GM19035 (cell line): ENCODE measurements around the gene C8A.

Experiments used
- ATAC-seq: cut with Tn5 transposase; IDR thresholded peaks from one replicate; pipeline ENCODE4 v1.9.1; 2021; ENCODE audit not compliant: unreplicated experiment

C8A gene

DNA sequence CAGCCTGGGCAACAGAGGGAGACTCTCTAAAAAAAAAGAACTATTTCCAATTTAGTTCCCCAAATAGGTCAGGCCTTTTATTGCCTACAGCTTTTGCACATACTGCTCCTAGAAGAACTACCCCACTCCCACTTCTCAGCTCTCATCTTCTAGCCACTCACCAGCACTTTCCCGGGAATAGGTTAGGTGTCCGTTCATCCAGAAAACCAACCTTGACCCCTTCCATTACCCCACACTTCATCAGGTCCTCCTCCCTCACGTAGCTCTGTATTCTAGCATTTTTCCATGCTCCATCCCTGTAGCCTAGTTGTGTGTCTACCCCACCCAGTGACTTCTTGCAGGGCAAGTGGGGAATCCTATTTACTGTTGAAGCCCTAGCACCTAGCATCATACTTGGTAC, 68.6 kb downstream of the C8A start:
- no peak for ATAC-seq

DNA sequence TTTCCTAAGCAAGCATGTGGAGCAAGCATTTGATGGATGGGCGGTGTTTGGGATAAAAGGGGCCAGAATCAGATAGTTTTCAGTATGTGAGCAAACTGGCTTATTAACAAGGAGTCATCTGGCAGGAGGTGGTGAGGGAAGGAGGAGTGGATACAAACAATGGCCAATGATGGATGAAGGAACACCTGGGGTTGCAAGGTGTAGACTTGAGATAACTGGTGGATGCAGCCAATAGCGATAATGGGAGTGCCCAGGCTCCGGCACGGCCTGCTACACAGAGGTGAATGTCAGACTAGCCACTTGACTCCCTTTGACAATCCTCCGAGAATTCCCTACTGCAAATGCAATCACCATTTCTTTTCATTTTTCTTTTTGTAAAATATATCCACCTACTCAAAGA, 69.5 kb downstream of the C8A start:
- no peak for ATAC-seq

DNA sequence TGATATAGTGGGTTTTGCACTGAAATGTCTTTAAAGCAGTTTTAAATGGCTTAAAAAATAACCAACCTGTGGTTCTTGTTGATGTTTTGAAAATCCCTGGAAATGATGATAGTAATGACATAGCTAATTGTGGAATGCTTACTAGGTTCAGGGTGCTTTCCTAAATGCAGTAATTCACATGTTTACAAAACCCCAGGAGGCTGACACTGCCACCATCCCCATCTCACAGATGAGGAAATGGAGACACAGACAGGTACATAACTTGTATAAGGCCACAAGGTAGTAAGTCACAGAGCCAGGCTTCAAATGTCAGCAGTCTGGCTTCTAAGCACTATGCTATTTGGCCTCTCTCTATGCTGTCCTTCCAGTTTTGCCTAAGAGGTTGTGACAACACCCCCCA, 70.6 kb downstream of the C8A start:
- ATAC-seq: no peak

DNA sequence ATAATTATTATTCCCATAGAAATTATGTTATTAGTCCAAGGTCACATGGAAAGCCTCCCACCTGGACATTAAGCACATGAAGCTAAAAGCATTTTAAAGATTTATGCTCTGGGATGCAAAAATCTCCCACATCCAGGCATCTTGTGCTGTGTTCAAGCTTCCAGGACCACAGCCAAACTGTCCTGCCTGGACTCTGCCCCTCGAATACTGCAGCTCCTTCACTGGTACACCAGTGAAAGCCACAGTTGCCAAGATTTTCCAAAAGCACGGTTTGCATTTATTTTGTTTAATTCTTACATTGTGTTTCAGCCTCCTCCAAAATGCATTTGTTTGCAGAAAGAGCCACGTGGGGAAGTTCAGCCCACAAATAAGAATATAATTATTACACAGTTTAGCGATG, 72.6 kb downstream of the C8A start:
- ATAC-seq: no peak

DNA sequence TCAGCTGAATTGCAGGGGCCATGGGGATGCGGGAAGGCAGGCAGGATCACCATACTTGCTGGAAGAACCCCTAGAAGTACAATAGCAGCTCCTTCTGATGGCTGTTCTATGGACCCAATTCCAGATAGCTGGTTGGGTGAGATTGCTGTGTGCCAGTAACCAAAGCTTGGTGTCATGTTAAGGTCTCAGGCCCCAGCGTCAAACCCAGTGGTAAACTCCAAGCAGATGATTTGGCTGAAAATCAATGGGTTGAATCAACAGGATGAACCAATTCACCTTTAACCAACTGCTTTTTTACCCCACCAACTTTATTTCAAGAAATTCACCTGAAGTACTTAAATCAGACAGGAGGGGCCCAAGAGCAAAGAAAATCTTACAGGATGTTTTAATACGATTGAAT, 73.4 kb downstream of the C8A start:
- ATAC-seq: no peak

DNA sequence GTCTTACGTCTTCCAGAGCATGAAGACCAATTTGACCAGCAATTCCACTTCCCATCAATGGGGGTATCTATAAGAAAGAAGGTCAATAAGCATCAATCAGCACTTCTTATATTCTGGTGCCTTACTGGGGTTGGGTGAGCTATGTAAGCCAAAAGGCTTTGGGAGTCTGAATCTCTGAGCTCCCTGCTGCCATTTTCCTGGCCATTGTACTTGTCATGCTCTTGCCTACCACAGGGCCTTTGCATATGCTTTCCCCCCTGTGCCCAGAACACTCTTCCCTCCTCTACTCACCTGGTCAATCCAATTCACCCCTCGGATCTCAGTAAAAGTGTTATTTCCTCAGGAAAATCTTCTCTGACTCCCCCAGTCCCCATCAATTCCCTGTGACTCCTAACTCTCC, 74.9 kb downstream of the C8A start:
- no peak for ATAC-seq

DNA sequence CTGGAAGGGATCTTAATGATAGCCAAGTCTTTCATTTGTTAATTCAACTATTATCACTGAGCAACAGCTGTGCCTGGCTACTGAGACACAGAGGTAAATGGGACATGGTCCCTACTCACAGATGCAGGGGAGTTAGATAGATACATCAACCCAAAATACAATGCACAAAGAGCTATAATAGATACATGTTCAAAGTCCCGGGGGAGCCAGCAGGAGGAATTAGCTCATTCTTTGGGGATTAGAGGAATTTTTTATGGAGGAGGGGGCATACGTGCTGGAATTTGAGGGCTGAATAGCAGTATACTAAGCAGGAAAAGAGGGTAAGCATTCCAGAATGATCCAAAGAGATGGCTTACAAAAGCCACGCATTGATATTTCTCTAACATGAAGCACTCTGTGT, 76.6 kb downstream of the C8A start:
- ATAC-seq: no peak

DNA sequence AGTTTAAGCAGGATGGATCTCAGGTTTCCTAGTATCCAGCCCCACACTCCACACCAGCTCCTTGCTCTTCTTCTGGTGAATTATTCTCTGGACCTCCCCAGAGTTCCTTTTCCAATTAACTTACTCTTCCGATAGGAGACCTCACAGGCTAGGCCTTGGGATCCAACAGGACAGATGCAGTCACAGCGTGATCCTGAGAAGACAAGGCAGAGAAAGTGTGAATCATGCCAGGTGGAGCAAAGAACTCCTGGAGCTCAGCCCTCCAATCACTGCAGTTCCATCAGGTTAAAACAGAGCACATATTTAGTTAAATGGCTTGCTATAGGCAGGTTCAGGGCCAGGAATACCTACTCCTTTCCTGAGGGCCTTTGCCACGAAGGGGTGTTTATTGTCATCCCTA, 77.1 kb downstream of the C8A start:
- ATAC-seq: no peak

DNA sequence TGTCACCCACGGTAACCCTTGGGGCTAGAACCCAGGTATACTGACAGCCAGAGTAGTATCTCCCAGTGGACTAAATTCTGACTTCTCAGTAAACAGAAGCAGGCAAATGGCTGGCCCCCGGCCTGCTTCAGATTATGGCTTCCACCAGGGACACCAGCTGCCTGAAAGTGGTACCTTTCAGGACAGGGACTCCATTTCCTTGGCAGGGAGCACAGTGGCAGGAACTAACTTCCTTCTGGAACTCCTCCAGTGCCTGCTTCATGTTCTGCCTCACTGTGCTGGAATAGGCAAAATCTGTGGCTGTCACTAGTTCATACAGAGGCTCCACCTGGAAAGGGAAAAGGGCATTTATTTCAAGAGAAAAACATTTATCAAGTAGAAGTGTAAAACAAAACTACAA, 78.6 kb downstream of the C8A start:
- ATAC-seq: no peak

DNA sequence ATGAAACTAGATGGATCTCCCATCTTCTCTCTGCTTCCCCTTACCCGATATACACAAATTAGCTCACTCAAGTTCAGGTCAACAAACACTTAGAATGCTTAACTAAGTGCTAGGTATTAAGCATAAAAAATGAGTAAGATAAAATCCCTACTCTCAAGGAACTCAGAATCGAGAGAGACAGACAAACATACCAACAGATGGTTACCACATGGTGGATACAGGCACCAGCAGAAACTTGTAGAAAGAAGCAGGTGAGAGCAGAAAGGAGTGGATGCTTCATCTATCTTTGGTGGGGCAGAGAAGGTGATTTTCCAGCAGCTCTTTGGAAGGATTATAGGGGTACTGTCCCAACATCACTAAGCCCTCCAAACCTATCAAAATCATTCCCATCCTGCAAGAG, 79.0 kb downstream of the C8A start:
- ATAC-seq: no peak

DNA sequence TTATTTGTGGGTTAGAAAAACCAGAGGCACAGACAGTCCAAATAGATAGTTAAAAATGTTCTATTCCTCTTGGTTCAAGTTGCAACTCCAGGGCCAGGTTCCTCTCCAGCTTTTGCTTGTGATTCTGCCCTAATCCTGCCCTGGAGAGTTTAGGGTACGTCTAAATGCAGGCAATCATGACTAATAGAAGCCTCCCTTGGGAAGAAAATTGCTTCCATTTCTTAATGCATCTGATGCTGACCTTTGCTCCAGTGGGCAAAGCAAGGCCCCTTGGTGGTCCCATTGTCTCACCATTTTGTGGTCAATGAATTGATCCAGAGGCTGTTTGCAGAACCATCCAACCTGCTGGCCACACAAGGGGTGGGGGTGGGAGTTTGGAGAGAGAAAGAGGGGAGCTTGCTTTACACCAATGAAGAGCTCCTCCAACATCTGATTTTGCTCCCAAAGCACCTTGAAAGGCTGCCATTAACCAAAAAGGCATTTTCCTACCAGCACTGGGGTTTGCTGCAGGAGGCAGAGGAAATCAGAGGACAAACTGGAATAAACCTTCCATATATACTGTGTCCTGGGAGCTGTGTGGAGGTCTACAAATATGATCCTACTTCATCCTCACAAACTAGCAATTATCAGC, 79.9 kb downstream of the C8A start:
- ATAC-seq: no peak

DNA sequence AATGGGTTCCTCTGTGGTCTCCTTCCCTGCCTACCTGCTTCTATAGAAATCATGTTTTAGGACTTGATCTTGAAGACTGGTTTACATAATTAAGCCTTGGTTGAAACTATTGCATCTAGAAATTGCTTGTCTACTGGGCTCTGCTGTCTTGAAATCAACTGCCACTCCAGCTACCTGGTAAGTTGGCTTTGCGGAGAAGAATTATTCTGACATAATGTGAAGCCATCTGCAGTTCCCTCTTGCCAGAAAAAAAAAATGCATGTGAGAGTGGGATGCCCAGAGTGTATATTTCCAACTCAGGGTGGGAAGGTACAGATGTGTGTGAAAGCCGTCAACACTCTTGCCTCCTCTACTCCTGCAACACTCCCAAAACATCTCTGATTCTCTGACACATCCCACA, 84.0 kb downstream of the C8A start:
- no peak for ATAC-seq

DNA sequence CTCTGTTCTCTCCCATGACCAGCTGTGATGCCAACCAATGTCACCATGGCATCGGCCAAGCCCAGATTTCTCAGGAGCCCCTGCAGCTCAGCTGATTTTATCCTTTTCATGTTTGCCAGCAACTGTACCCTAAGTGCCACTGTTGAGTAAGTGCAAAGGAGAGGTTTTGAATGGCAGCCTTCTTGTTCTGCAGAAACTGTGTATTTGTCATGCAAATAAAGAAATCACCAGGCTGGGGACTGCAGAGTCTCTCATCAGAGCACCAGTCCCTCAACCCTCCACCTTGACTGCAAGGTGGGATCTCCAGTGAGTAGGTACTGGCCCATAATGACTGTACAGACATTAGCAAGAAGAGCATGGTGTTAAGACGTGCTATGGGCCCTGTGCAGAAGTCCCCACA, 84.6 kb downstream of the C8A start:
- no peak for ATAC-seq

DNA sequence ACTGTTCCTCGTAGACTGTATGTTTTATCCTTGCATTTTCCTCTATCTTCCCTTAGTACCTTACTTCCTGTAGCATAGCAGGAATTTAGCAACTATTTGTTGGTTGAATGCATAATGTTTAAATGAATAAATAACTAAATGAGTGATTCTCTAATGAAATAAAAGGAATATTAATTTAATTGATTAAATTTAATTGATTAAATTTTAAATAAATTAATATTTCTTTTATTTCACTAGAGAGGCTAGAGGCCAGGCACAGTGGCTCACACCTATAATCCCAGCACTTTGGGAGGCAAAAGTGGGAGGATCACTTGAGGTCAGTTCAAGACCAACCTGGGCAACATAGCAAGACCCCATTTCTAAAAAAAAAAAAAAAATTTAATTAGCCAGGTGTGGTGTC, 85.4 kb downstream of the C8A start:
- no peak for ATAC-seq

DNA sequence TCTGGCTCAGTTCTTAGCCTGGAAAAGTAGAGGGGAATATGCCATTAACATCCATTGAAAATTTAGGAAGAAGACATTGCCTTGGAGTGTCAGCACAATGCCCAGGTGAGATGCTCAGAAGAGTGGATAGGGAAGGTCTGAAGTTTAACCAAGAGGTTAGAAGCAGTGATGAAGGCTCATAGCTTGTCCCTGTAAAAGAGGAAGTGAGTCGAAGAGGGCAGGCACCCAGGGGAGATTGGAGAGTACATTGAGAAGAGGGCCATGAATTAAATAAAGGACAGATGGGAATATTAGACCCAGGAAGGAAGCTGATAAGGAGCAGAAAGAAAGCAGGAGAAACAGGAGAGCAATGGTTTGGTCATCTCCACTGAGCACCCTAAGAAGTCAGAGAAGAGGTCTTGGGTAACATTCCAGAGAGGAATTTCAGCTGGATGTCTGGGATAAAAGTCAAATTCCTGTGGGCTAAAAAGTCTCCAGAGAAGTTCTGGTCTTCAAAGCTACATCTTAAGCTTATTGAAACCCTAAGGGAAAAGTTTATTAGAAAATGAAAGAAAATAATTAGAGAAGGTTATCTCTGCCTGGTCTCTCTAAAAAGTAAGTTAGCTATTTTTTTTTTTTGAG, 93.9 kb downstream of the C8A start:
- ATAC-seq: no peak

DNA sequence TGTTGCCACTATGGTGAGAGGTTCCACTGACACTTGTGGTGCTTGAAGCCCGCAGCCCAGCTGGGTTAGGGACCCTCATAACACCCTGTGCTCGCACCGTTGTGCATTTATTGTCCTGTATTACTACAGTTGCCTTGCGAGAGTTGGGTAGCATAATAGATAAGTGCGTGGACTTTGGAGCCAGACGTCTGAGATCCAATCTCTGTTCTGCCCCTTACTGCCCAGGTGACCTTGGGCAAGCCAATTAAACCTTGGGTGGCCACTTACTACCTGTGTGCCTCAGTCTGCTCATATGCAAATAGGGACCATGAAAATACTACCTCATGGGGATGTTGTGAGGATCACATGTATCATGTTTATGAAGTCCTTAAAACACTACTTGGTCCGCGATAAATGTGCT, 97.9 kb downstream of the C8A start:
- no peak for ATAC-seq

DNA sequence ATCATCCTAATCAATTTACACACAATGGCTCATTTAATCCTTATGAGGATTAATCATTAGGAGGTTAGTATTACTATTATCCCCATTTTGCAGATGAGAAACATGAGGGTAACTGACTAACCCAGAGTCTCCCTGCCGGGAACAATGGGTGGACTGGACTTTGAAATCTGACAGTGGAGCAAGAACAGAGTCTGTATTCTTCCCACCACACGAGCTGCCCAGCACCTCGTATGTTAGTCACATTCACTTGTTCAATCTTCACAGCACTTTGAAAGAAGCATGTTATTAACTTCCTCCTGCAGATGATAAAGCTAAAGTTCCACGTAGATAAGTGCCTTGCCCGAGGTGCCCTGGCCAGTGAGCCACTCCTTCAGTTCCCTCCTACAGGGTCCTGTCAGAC, 98.8 kb downstream of the C8A start:
- no peak for ATAC-seq

DNA sequence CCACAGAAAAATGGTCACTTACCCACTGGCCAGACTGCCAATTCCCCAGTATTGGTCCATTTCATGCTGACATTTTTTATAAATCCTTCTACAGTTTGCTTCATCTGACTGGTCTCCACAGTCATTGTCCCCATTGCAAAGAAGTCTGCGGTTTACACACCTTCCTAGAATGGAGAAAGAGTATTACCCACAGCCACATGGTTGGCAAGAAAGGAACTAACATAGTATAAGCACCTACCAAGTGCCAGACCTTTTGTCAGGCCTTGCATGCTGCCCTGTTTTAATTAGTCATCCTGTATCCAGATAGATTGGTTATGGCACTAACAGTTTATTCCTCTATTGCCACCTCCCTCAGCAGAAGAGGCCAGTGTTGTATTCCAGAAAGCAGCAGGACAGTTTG, 100.1 kb downstream of the C8A start:
- no peak for ATAC-seq

DNA sequence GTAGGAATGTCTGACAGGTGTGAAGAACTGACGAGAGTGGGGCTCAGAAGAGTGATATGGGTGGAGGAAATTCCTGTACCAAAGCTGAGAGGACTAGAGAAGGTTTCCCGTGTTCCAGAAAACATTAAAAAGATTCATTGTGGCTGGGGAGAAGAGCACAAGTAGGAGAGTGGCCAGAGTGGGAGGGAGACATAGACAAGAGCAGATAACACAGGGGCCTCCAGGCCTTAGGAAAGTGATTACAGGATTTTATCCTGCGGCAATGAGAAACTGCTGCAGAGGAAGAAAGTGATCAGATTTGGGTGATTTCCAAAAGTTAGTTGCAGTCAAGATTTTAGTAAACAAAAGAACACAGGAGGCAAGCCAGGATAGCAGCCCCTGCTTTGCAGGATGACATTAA, 103.3 kb downstream of the C8A start:
- ATAC-seq: no peak

DNA sequence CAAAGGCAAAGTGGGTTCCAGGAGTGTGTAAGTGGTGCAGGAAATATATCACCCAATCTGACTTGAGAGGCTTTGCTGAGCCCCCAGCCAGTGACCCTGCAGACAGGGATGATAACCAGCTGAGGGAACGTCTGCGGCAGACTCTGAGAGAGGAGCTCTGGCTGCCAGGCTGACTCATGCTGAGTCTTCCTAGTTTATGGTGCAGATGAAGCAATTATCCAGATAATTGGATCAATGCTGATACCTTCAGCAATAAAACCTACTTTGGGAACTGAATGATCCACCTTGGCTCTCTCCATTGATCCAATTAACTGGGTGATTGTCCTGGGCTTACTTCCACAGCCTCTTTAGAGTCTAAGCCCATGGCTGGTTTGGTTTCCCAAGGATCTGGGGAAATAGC, 103.9 kb downstream of the C8A start:
- no peak for ATAC-seq

DNA sequence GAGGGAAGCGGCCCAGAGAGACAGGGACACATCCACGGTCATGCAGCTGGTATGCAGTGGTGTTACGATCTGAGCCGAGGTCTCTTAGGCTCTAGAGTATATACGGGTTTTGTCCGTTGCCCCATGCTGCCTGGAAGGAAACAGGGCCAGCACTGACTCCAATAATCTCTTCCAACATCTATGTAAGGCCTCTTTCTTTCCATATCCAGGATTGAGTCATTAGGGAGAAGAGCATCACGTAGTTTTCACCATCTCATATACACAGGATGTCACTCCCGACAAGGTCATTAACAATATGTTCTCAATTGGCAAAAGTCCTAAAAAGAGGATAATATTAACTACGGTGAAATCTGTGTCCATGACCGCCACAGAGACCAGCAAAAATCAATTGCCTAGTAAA, 106.8 kb downstream of the C8A start:
- ATAC-seq: no peak

DNA sequence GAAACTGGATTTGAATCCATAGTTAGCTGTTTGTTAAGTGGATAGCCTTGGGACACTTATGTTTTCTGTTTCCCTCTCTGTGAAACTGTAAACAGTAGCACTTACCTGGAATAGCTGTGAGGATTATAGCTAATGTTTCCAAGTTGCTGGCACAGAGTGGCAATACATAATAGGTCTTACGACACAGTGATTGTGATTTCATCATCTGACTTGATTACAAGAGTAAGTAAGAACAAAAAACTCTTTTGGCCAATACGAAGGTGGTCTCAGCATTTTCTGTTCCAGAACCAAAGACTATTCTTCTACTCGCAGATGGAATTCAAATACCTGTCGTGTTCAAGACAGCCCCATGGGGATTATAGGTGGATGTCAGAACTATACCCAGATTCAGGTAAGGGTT, 109.1 kb downstream of the C8A start:
- no peak for ATAC-seq

DNA sequence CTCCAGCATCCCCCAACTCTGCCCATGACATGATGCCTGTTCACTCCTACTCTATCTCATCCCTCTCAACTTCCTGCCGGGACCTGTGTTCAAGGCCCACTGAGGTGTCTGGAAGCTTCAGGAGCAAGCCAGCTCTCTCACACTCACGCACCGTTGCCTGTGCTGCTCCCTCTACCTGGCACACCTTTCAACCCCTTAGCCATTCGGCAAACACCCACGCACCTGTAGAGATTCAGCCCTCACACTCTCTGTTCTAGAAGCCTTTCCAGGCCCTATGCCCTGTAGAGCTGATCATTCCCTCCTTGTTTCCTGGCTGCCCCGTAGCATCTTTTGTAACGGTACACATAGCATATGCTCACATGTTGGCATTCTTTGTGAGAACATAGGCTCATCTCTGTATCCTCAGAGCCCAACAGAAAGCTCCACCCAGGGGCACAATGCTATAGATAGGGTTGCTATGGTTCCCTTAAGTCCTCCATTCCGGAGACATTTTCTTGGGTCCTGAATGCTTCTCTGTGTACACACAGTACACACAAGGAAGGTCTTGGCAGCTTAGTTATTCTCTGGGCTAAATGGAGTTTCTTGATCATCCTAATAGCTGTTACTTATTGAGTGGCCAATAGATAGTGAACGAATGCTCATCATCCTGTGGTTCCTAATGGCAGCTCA, 109.9 kb downstream of the C8A start:
- ATAC-seq: no peak
